ENCODE data around the gene EDN1. TPM values are rescaled to one million over a fixed set of nuclear protein-coding genes. Genes with fewer than 3 reads are reported as not detected.
A peak's percentile ranks its signal among the peaks of the same experiment; 100 is the strongest.

Gene EDN1
- total RNA-seq (ENCODE audit: unreplicated experiment), result 8.3 TPM
- long read RNA-seq, transcript EDN1-201 (5 exons, 2,033 nt), result major isoform, 5 of 6 reads
- long read RNA-seq, partial matches to known transcripts, result 0 of 6 reads
- long read RNA-seq, other reads (novel, unspliced or antisense), result 1 of 6 reads

DNA sequence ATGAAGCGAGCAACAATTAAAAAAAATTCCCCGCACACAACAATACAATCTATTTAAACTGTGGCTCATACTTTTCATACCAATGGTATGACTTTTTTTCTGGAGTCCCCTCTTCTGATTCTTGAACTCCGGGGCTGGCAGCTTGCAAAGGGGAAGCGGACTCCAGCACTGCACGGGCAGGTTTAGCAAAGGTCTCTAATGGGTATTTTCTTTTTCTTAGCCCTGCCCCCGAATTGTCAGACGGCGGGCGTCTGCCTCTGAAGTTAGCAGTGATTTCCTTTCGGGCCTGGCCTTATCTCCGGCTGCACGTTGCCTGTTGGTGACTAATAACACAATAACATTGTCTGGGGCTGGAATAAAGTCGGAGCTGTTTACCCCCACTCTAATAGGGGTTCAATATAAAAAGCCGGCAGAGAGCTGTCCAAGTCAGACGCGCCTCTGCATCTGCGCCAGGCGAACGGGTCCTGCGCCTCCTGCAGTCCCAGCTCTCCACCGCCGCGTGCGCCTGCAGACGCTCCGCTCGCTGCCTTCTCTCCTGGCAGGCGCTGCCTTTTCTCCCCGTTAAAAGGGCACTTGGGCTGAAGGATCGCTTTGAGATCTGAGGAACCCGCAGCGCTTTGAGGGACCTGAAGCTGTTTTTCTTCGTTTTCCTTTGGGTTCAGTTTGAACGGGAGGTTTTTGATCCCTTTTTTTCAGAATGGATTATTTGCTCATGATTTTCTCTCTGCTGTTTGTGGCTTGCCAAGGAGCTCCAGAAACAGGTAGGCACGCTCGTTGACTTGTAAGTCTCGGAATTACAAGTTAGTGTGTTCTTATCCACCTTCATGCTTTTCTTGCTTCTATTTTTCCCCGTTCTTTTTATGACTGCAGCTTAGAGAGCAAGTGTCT, at the start of gene EDN1:
TSS of gene EDN1 (plus strand) at position 429 of the 888 bp plus-strand sequence. CDS start at position 698, 269 bp downstream.
- Mint-ChIP-seq H3K36me3 (ENCODE audit: low read depth, unreplicated experiment) (peaks cover 4% of the 10 kb centered on the region), H3K4me1 (ENCODE audit: unreplicated experiment) (peaks cover 21% of the 10 kb centered on the region), H3K9me3 (ENCODE audit: unreplicated experiment) (no peaks in the 10 kb centered on the region), H3K4me3 (ENCODE audit: unreplicated experiment) (peak within 1 kb of the TSS; percentile 84), H3K27ac (ENCODE audit: unreplicated experiment) (peak within 1 kb of the TSS; percentile 87), H3K27me3 (ENCODE audit: unreplicated experiment) (peaks cover 5% of the 10 kb centered on the region)
- peak; percentile 85 for DNase-seq (ENCODE audit: low spot score)
- TF ChIP-seq, protein P1, sequence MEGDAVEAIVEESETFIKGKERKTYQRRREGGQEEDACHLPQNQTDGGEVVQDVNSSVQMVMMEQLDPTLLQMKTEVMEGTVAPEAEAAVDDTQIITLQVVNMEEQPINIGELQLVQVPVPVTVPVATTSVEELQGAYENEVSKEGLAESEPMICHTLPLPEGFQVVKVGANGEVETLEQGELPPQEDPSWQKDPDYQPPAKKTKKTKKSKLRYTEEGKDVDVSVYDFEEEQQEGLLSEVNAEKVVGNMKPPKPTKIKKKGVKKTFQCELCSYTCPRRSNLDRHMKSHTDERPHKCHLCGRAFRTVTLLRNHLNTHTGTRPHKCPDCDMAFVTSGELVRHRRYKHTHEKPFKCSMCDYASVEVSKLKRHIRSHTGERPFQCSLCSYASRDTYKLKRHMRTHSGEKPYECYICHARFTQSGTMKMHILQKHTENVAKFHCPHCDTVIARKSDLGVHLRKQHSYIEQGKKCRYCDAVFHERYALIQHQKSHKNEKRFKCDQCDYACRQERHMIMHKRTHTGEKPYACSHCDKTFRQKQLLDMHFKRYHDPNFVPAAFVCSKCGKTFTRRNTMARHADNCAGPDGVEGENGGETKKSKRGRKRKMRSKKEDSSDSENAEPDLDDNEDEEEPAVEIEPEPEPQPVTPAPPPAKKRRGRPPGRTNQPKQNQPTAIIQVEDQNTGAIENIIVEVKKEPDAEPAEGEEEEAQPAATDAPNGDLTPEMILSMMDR (IDR thresholded peaks at IDR 0.05; ENCODE audit: unreplicated experiment), result no peak

DNA sequence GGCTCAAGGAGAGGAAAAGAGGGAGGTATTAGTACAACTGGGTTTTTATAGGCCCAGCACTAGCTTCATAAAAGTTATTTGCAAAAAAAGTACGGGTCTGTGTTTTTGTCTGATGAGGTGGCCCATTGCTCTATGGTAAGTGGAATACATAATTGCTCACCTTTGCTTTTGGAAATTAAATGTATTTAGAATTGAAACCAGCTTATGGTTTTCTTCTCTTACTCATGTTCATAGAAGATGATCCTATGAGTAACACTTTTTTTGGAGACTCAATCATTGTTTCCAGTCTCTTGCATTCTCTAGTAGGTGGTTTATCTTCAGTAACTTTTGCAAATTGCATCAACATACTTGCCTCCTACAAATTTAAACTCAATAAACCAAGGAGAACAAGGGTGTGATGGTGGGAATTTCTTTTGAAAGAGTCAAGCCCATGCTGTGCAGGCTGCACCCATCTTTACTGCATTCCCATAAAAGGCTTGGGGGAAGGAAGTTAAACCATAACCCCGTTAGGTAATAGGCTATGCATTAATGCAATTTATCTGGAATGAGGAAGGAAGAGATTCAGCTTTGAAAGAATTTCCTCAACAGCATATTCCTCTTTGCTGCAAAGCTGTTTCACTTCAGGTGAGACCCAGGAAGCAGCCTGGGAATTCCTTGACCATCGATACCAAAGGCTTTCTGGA, 48.5 kb upstream of the EDN1 start:
- H3K9me3 Mint-ChIP-seq (ENCODE audit: unreplicated experiment), result no peaks in the 10 kb centered on the region
- no peak for DNase-seq (ENCODE audit: low spot score)

DNA sequence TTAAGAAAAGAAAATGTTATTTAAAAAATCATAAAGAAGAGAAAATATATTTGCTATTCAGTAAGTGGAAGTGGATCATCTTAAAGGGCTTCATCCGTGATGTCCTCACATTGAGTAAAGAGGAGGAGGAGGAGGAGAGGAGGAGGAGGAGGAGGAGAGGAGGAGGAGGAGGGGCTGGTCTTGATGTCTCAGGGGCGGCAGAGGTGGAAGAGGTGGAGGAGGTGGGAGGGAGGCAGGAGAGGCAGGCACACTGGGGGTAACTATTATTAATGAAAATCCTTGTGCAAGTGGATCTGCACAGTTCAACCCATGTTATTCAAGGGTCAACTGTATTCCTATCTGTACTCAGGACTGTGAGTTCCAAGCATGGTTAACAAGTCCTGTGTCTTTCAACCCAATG, 47.0 kb upstream of the EDN1 start:
- TF ChIP-seq, protein P1 (IDR thresholded peaks at IDR 0.05; ENCODE audit: unreplicated experiment), result no peak
- no peaks in the 10 kb centered on the region for H3K9me3 Mint-ChIP-seq (ENCODE audit: unreplicated experiment)
- peaks cover 1% of the 10 kb centered on the region for H3K27me3 Mint-ChIP-seq (ENCODE audit: unreplicated experiment)
- no peak overlapping the region for H3K4me3 Mint-ChIP-seq (ENCODE audit: unreplicated experiment)
- no peak overlapping the region for H3K27ac Mint-ChIP-seq (ENCODE audit: unreplicated experiment)
- no peak for DNase-seq (ENCODE audit: low spot score)
- H3K4me1 Mint-ChIP-seq (ENCODE audit: unreplicated experiment), result peaks cover 20% of the 10 kb centered on the region
- no peaks in the 10 kb centered on the region for H3K36me3 Mint-ChIP-seq (ENCODE audit: low read depth, unreplicated experiment)

More for the DNA sequence above, 48.5 kb upstream of the EDN1 start:
- TF ChIP-seq, protein P1 (IDR thresholded peaks at IDR 0.05; ENCODE audit: unreplicated experiment), result no peak
- no peak overlapping the region for H3K27ac Mint-ChIP-seq (ENCODE audit: unreplicated experiment)
- peaks cover 1% of the 10 kb centered on the region for H3K27me3 Mint-ChIP-seq (ENCODE audit: unreplicated experiment)
- H3K4me1 Mint-ChIP-seq (ENCODE audit: unreplicated experiment), result peaks cover 16% of the 10 kb centered on the region
- H3K36me3 Mint-ChIP-seq (ENCODE audit: low read depth, unreplicated experiment), result no peaks in the 10 kb centered on the region
- H3K4me3 Mint-ChIP-seq (ENCODE audit: unreplicated experiment), result no peak overlapping the region

DNA sequence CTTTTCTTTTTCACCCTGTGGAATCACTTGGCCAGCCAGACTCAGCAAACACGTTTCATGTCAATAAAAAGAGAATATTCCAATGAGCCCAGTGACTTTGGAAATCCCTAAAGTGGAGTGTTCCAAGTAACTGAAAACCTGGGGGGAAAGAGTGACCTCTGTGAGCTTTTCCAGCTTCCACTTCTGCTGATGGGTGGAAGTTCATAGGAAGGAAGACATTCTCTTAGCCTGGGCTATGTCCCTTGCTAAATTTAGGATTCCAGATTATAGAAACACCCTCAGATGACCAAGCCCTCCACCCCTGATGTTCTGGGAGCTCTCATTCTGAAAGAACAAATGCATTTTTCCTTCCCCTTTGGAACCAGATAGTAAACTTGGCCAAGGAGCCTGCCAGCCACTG, 44.8 kb upstream of the EDN1 start:
- DNase-seq (ENCODE audit: low spot score), result no peak
- Mint-ChIP-seq H3K4me1 (ENCODE audit: unreplicated experiment) (peaks cover 20% of the 10 kb centered on the region), H3K4me3 (ENCODE audit: unreplicated experiment) (no peak overlapping the region), H3K27me3 (ENCODE audit: unreplicated experiment) (peaks cover 1% of the 10 kb centered on the region), H3K27ac (ENCODE audit: unreplicated experiment) (no peak overlapping the region), H3K36me3 (ENCODE audit: low read depth, unreplicated experiment) (no peaks in the 10 kb centered on the region), H3K9me3 (ENCODE audit: unreplicated experiment) (no peaks in the 10 kb centered on the region)
- TF ChIP-seq, protein P1 (IDR thresholded peaks at IDR 0.05; ENCODE audit: unreplicated experiment), result no peak
